IMR-90 (cell line): ENCODE measurements around the gene TRIM24. TPM values are rescaled to one million over a fixed set of nuclear protein-coding genes. Genes with fewer than 3 reads are reported as not detected.

Experiments used
- ATAC-seq: fragments of 200-7000 bp; cut with Tn5 transposase; 2 replicates; pipeline ENCODE4 v1.9.1; 2020; ENCODE audit warnings: low read depth, mild to moderate bottlenecking, moderate library complexity
- BruUV-seq: library from RNA; stranded (reverse); fragments of 400-500 nt; replicated peaks from 2 replicates; lab custom pipeline; 2021; lab: Mats Ljungman, UMichigan
- CTCF ChIA-PET: fragments of 300-600 bp; formaldehyde crosslinking; extraction: SDS; loops from one replicate; lab custom pipeline; 2021; ENCODE audit warnings: antibody characterized with exemption; lab: Yijun Ruan, JAX
- POLR2A ChIA-PET: fragments of 300-600 bp; sonication (Branson Sonifier 250); formaldehyde crosslinking; loops from one replicate; lab custom pipeline; 2022; ENCODE audit warnings: antibody characterized with exemption; ENCODE audit not compliant: unreplicated experiment; lab: Charles Lee
- DNase-seq: peaks from one replicate; pipeline ENCODE4 v3.0.0; 2013
- H2AFZ ChIP-seq: replicated peaks from 2 replicates; pipeline ENCODE3; 2013; ENCODE audit warnings: low read length, mild to moderate bottlenecking; ENCODE audit not compliant: poor library complexity
- H2AK5ac ChIP-seq: 2 replicates; pipeline ENCODE4 v1.6.1; 2013; ENCODE audit warnings: low read depth, low read length, inconsistent platforms
- H2AK9ac ChIP-seq: replicated peaks from 2 replicates; pipeline ENCODE3; 2013; ENCODE audit warnings: mild to moderate bottlenecking, low read depth, low read length, moderate library complexity; ENCODE audit not compliant: poor library complexity
- H2BK120ac ChIP-seq: 2 replicates; pipeline ENCODE4 v1.6.1; 2013; ENCODE audit warnings: low read depth, low read length, inconsistent platforms
- H2BK15ac ChIP-seq: 3 replicates; pipeline ENCODE4 v1.6.1; 2013; ENCODE audit warnings: low read depth, low read length, inconsistent platforms
- H2BK20ac ChIP-seq: 2 replicates; pipeline ENCODE4 v1.6.1; 2013; ENCODE audit warnings: low read depth, mild to moderate bottlenecking, inconsistent platforms, low read length, moderate library complexity
- H2BK5ac ChIP-seq: 2 replicates; pipeline ENCODE4 v1.6.1; 2013; ENCODE audit warnings: mild to moderate bottlenecking, low read depth, low read length, inconsistent platforms; ENCODE audit not compliant: poor library complexity, severe bottlenecking
- H3K14ac ChIP-seq: replicated peaks from 2 replicates; pipeline ENCODE4 v1.6.1; 2013; ENCODE audit warnings: low read depth, low read length, inconsistent platforms
- H3K18ac ChIP-seq: 2 replicates; pipeline ENCODE4 v1.6.1; 2013; ENCODE audit warnings: low read depth, low read length, control low read depth
- H3K23ac ChIP-seq: 2 replicates; pipeline ENCODE4 v1.6.1; 2013; ENCODE audit warnings: low read depth, low read length, inconsistent platforms
- H3K27ac ChIP-seq: 2 replicates; pipeline ENCODE4 v1.5.1; 2013; ENCODE audit warnings: mild to moderate bottlenecking, control low read depth, low read length; ENCODE audit not compliant: insufficient read depth
- H3K27me3 ChIP-seq: 2 replicates; pipeline ENCODE4 v1.6.1; 2013; ENCODE audit warnings: low read length; ENCODE audit not compliant: control insufficient read depth, insufficient read depth
- H3K36me3 ChIP-seq: 2 replicates; pipeline ENCODE4 v1.6.1; 2013; ENCODE audit warnings: low read length, mixed read lengths; ENCODE audit not compliant: control insufficient read depth, insufficient read depth
- H3K4ac ChIP-seq: 2 replicates; pipeline ENCODE4 v1.6.1; 2013; ENCODE audit warnings: low read depth, low read length, inconsistent platforms
- H3K4me1 ChIP-seq: 2 replicates; pipeline ENCODE4 v1.6.1; 2013; ENCODE audit warnings: low read length, mixed read lengths; ENCODE audit not compliant: control insufficient read depth, insufficient read depth
- H3K4me2 ChIP-seq: 2 replicates; pipeline ENCODE4 v1.6.1; 2013; ENCODE audit warnings: low read depth, mild to moderate bottlenecking, control low read depth, low read length, moderate library complexity
- H3K4me3 ChIP-seq: 2 replicates; pipeline ENCODE4 v1.5.1; 2013; ENCODE audit warnings: low read depth, mild to moderate bottlenecking, control low read depth, low read length, moderate library complexity; ENCODE audit not compliant: insufficient read depth
- H3K56ac ChIP-seq: 2 replicates; pipeline ENCODE4 v1.6.1; 2013; ENCODE audit warnings: low read length, inconsistent platforms; ENCODE audit not compliant: insufficient read depth; ENCODE audit errors: extremely low read depth
- H3K79me1 ChIP-seq, 2 experiments: 2 replicates each; pipeline ENCODE4 v1.6.1; 2013; ENCODE audit warnings: low read length in 2 of 2, inconsistent platforms in 1 of 2, low read depth in 1 of 2
- H3K9ac ChIP-seq: 2 replicates; pipeline ENCODE4 v1.6.1; 2013; ENCODE audit warnings: low read depth, low read length, control low read depth
- H3K9me1 ChIP-seq: 2 replicates; pipeline ENCODE4 v1.6.1; 2013; ENCODE audit warnings: low read length, inconsistent platforms; ENCODE audit not compliant: insufficient read depth
- H3K9me3 ChIP-seq: 2 replicates; pipeline ENCODE4 v1.6.1; 2013; ENCODE audit warnings: low read length; ENCODE audit not compliant: control insufficient read depth, insufficient read depth
- H4K20me1 ChIP-seq: 2 replicates; pipeline ENCODE4 v1.6.1; 2013; ENCODE audit warnings: low read length, inconsistent platforms; ENCODE audit not compliant: insufficient read depth
- H4K5ac ChIP-seq: 2 replicates; pipeline ENCODE4 v1.6.1; 2013; ENCODE audit warnings: mild to moderate bottlenecking, low read depth, low read length, control low read depth
- H4K8ac ChIP-seq, 2 experiments: 2 replicates each; pipeline ENCODE4 v1.6.1; 2013; ENCODE audit warnings: low read depth in 2 of 2, low read length in 2 of 2, control low read depth in 1 of 2, inconsistent platforms in 1 of 2
- H4K91ac ChIP-seq: 2 replicates; pipeline ENCODE4 v1.6.1; 2013; ENCODE audit warnings: low read depth, low read length, inconsistent platforms; ENCODE audit not compliant: insufficient read depth
- BHLHE40 ChIP-seq: fragments of 150-350 bp; IDR thresholded peaks from 2 replicates; pipeline ENCODE4 v1.6.1; 2016; ENCODE audit warnings: mild to moderate bottlenecking, low read depth, low read length
- CEBPB ChIP-seq: IDR thresholded peaks from 2 replicates; pipeline ENCODE4 v1.6.1; 2012; ENCODE audit warnings: low read depth, low read length, improper control_type of control experiment
- CHD1 ChIP-seq: IDR thresholded peaks from 2 replicates; pipeline ENCODE4 v1.6.1; 2012; ENCODE audit warnings: low read depth, low read length, improper control_type of control experiment
- CTCF ChIP-seq: conservative IDR thresholded peaks from 2 replicates; pipeline ENCODE4 v1.5.1; 2012; ENCODE audit warnings: mild to moderate bottlenecking, low read depth, low read length, improper control_type of control experiment
- ELK1 ChIP-seq: fragments of 150-350 bp; IDR thresholded peaks from 2 replicates; pipeline ENCODE4 v1.6.1; 2016; ENCODE audit warnings: low read depth, mild to moderate bottlenecking, low read length, moderate library complexity, borderline replicate concordance
- FOS ChIP-seq: fragments of 150-350 bp; IDR thresholded peaks from 2 replicates; pipeline ENCODE4 v1.6.1; 2016; ENCODE audit warnings: low read depth, low read length
- MAFK ChIP-seq: IDR thresholded peaks from 2 replicates; pipeline ENCODE4 v1.6.1; 2012; ENCODE audit warnings: low read depth, low read length, improper control_type of control experiment
- MAZ ChIP-seq: IDR thresholded peaks from 2 replicates; pipeline ENCODE4 v1.6.1; 2012; ENCODE audit warnings: low read depth, mild to moderate bottlenecking, low read length, improper control_type of control experiment, moderate library complexity, borderline replicate concordance
- MXI1 ChIP-seq: IDR thresholded peaks from 2 replicates; pipeline ENCODE4 v1.6.1; 2012; ENCODE audit warnings: low read depth, mild to moderate bottlenecking, low read length, moderate library complexity, borderline replicate concordance
- NFE2L2 ChIP-seq: fragments of 150-350 bp; IDR thresholded peaks from 2 replicates; pipeline ENCODE4 v1.6.1; 2016; ENCODE audit warnings: low read depth, mild to moderate bottlenecking, low read length
- POLR2A ChIP-seq: IDR thresholded peaks from 2 replicates; pipeline ENCODE4 v1.6.1; 2012; ENCODE audit warnings: mild to moderate bottlenecking, low read depth, low read length
- RAD21 ChIP-seq: IDR thresholded peaks from 2 replicates; pipeline ENCODE4 v1.6.1; 2012; ENCODE audit warnings: low read length, improper control_type of control experiment
- RCOR1 ChIP-seq: IDR thresholded peaks from 2 replicates; pipeline ENCODE4 v1.6.1; 2012; ENCODE audit warnings: mild to moderate bottlenecking, low read length, improper control_type of control experiment; ENCODE audit not compliant: insufficient replicate concordance
- RFX5 ChIP-seq: IDR thresholded peaks from 2 replicates; pipeline ENCODE4 v1.8.0; 2012; ENCODE audit warnings: low read depth, mild to moderate bottlenecking, low read length, moderate library complexity
- SMC3 ChIP-seq: fragments of 150-350 bp; IDR thresholded peaks from 2 replicates; pipeline ENCODE4 v1.6.1; 2016; ENCODE audit warnings: low read depth, mild to moderate bottlenecking, antibody characterized with exemption, low read length, moderate library complexity
- USF2 ChIP-seq: fragments of 150-350 bp; IDR thresholded peaks from 2 replicates; pipeline ENCODE4 v1.6.1; 2017; ENCODE audit warnings: mild to moderate bottlenecking, antibody characterized with exemption, low read length, low read depth
- WGBS, 2 experiments: methylation state at CpG; one replicate each; pipeline versions ENCODE4 v1.1.5 to v1.1.7; 2013; ENCODE audit warnings: missing lambda C conversion rate in 2 of 2; ENCODE audit not compliant: insufficient read length in 1 of 2; ENCODE audit errors: extremely low coverage in 2 of 2; 5-methylcytosine and 5-hydroxymethylcytosine counted together
- dilution Hi-C: fragments of 300-500 bp; cut with HindIII; formaldehyde crosslinking; loops from one replicate; pipeline ENCODE4 v1.14.3; 2018; ENCODE audit warnings: low sequenced_read_pairs; ENCODE audit not compliant: unreplicated experiment
- in situ Hi-C: fragments of 300-500 bp; cut with MboI; formaldehyde crosslinking; loops from 3 replicates; pipeline ENCODE4 v1.14.3; 2019; ENCODE audit warnings: low sequenced_read_pairs, inconsistent platforms, mixed read lengths
- intact Hi-C: fragments of 100-400 bp; cut with micrococcal nuclease; formaldehyde crosslinking; loops from 2 replicates; pipeline ENCODE4 v1.10.0; 2022
- polyA plus RNA-seq, 3 experiments: library from polyadenylated mRNA; depleted of rRNA; stranded (reverse); fragments of >200 nt; gene quantifications; 2 replicates each; pipeline ENCODE4 v1.2.3, GENCODE V29; 2012; ENCODE audit warnings: low replicate concordance in 1 of 3
- total RNA-seq: library from RNA; depleted of rRNA; stranded (reverse); fragments of >200 nt; gene quantifications from 2 replicates; pipeline ENCODE4 v1.2.3, GENCODE V29; 2012

The TRIM24 gene
- total and polyA plus RNA-seq, 2 of the 4 experiments (the other 2 are of a cell fraction): 4.1 to 5.7 TPM

- Histone ChIP-seq H3K56ac (no peak overlapping the region), H4K8ac (no peak overlapping the region), H3K79me1 (no peaks in the 10 kb centered on the region), H3K27ac (no peak overlapping the region), H3K9ac (no peak overlapping the region), H3K4me3 (no peak overlapping the region), H4K20me1 (no peaks in the 10 kb centered on the region), H3K9me1 (no peaks in the 10 kb centered on the region), H3K23ac (no peak overlapping the region), H3K4ac (no peak overlapping the region), H2AK9ac (no peak overlapping the region), H2AK5ac (no peak overlapping the region), H2BK15ac (no peak overlapping the region), H2BK20ac (no peak overlapping the region), H3K18ac (no peak overlapping the region), H4K5ac (no peak overlapping the region), H4K91ac (no peak overlapping the region), H3K14ac (no peak overlapping the region), H3K4me2 (no peak overlapping the region), H3K27me3 (no peaks in the 10 kb centered on the region), H3K9me3 (no peaks in the 10 kb centered on the region), H2BK120ac (no peak overlapping the region), H2BK5ac (no peak overlapping the region), H3K4me1 (no peaks in the 10 kb centered on the region), H3K36me3 (no peaks in the 10 kb centered on the region), H2AFZ (no peak overlapping the region)
- BruUV-seq: no TSS peak
- in situ Hi-C loops: no loop called here
- dilution Hi-C loops: no loop called here
- no CpG with 5 or more reads among the region's 1 CpG for WGBS, 2 experiments
- ChIA-PET POLR2A (no interaction called here), CTCF (no interaction called here)
- intact Hi-C loops: no loop called here
- no peak for TF ChIP-seq MXI1
- TF ChIP-seq RFX5: no peak
- no peak for TF ChIP-seq NFE2L2
- no peak for TF ChIP-seq POLR2A
- TF ChIP-seq FOS: no peak
- no peak for TF ChIP-seq CTCF
- no peak for TF ChIP-seq RAD21
- TF ChIP-seq BHLHE40: no peak
- no peak for TF ChIP-seq MAZ
- TF ChIP-seq RCOR1: no peak
- TF ChIP-seq MAFK: no peak
- no peak for TF ChIP-seq CEBPB
- no peak for TF ChIP-seq ELK1
- no peak for TF ChIP-seq USF2
- no peak for TF ChIP-seq SMC3
- no peak for TF ChIP-seq CHD1
- ATAC-seq (no peak), DNase-seq (no peak)
Observed at GRCh38 chr7:138602451-138602850, 142.4 kb downstream of the TRIM24 start.
